ENCODE data around the gene CCDC28A.

Gene CCDC28A

DNA sequence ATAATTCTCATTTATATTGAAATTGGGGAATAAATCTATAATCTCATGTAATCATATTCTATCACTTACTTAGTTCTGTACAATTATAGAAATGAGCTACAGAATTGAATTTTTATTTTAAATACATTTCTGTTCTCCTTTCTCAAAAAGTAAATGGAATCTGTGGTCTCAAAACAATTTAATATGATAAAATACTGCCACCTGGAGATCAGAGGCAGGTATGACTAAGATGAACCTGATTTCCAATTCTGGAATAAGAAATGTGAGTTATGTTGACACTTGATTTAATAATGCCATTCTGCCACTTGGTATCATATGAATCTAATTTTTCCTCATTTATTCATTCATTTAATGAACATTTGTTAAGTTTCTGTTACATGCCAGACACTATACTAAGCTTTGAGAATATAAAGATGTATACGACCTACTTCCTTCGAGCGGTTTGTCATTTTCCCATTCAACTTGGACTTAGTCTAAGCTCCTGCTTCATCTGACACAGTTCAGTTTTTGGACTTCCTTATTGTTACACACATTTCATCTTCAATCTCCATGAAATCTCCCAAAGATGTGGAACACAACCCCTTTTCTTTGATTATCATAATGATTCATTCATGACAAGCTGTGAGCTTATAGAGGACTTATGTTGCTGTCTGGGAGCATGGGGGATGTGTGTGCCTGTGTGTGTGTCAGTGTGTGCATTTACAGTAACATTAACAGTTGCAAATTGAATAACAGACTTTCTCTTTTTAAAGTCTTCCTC lies 7.5 kb upstream of the CCDC28A start:
- H3K27ac ChIP-seq, result no peak overlapping the region
- no peak for DNase-seq
- no peaks in the 10 kb centered on the region for H3K9me3 ChIP-seq (ENCODE audit: severe bottlenecking)
- H3K36me3 ChIP-seq, result no peaks in the 10 kb centered on the region
- no peaks in the 10 kb centered on the region for H3K27me3 ChIP-seq (ENCODE audit: insufficient read depth, low read depth, severe bottlenecking)
- H3K4me3 ChIP-seq (ENCODE audit: low read depth, low read length), result no peak overlapping the region
- TF ChIP-seq, protein P1, sequence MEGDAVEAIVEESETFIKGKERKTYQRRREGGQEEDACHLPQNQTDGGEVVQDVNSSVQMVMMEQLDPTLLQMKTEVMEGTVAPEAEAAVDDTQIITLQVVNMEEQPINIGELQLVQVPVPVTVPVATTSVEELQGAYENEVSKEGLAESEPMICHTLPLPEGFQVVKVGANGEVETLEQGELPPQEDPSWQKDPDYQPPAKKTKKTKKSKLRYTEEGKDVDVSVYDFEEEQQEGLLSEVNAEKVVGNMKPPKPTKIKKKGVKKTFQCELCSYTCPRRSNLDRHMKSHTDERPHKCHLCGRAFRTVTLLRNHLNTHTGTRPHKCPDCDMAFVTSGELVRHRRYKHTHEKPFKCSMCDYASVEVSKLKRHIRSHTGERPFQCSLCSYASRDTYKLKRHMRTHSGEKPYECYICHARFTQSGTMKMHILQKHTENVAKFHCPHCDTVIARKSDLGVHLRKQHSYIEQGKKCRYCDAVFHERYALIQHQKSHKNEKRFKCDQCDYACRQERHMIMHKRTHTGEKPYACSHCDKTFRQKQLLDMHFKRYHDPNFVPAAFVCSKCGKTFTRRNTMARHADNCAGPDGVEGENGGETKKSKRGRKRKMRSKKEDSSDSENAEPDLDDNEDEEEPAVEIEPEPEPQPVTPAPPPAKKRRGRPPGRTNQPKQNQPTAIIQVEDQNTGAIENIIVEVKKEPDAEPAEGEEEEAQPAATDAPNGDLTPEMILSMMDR (IDR thresholded peaks at IDR 0.05; ENCODE audit: low read depth, low read length), result 0 out of 2 replicates have a peak, but pooled peaks have one; percentile 8

DNA sequence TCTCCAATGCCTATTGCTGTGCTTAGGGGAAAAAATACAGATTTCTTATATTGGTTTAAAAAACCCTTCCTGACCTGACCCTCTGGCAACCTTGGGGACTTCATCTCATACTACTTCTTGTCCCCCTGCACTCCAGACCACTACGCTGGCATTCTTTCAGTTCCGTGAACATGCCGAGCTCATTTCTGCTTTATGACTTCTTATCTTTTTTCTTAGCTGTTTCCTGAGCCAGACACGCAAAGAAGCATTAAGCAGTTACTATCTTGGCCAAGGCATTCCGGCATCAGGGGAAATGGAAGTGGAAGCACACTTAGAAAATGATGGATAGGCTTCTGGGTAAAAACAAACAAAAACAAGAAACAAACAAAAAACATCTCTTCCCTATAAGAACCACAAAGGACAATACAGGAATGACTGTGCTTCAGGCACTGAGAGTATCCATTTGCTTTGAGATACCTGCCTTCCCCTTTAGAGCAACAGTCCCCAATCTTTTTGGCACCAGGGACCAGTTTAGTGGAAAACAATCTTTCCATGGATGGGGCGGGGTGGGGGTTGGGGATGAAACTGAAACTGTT lies 4.4 kb upstream of the CCDC28A start:
- TF ChIP-seq, protein P1 (IDR thresholded peaks at IDR 0.05; ENCODE audit: low read depth, low read length), result no peak
- Histone ChIP-seq H3K27ac (no peak overlapping the region), H3K27me3 (ENCODE audit: insufficient read depth, low read depth, severe bottlenecking) (no peaks in the 10 kb centered on the region), H3K4me3 (ENCODE audit: low read depth, low read length) (no peak overlapping the region), H3K9me3 (ENCODE audit: severe bottlenecking) (no peaks in the 10 kb centered on the region), H3K36me3 (no peaks in the 10 kb centered on the region)
- no peak for DNase-seq

DNA sequence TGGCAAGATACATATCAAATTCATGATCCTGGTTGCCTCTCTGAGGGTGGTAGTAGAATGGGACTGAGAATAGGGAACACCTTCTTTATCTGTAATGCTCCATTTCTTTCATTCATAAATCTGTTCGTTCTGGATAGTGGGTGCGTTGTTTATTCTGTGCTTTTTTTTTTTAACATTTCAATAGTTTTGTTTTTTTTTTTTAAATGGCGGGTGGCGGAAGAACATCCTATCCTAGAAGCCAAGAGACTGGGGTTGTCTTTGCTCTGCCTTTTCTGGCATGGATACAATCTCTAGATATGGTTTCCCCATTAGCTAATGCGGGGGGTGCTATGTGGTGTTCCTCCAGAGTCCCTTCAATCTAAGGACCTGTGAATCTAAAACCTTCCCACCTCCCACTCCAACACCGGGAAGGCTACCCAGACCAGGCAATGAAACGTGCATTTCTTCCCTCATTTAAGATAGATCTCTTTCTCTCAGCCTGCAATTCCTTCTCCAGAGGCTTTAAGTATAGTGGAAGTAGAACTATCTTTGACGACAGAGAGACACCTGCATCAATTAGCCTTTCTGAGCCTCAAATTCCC lies 883 bp upstream of the CCDC28A start:
- H3K36me3 ChIP-seq, result no peaks in the 10 kb centered on the region
- TF ChIP-seq, protein P1 (IDR thresholded peaks at IDR 0.05; ENCODE audit: low read depth, low read length), result no peak
- DNase-seq, result no peak
- no peaks in the 10 kb centered on the region for H3K27me3 ChIP-seq (ENCODE audit: insufficient read depth, low read depth, severe bottlenecking)
- H3K9me3 ChIP-seq (ENCODE audit: severe bottlenecking), result no peaks in the 10 kb centered on the region
- peak overlapping the region; percentile 82 for H3K4me3 ChIP-seq (ENCODE audit: low read depth, low read length)
- peak overlapping the region; percentile 86 for H3K27ac ChIP-seq

DNA sequence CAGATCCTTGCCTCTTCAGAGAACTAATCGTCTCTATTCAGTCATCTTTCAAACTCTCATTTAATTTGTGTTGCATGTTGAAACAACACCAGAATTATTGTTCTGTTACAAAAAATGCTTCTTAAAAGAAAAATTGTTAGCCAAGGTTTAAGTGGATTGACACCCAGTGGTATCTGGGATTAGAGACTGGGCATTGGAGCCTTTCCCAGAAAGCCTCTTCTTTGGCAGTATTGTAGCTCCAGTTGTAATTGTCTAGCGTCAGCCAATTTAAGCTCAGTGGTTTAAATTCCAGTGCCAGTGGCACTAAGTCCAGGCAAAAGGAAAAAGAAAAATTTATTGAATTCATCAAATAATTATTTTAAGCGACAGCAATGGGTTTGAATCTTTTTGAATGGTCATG lies 801 bp downstream of the CCDC28A start:
- Histone ChIP-seq H3K27ac (no peak overlapping the region), H3K4me3 (ENCODE audit: low read depth, low read length) (peak overlapping the region; percentile 82), H3K36me3 (no peaks in the 10 kb centered on the region), H3K27me3 (ENCODE audit: insufficient read depth, low read depth, severe bottlenecking) (no peaks in the 10 kb centered on the region), H3K9me3 (ENCODE audit: severe bottlenecking) (no peaks in the 10 kb centered on the region)
- TF ChIP-seq, protein P1 (IDR thresholded peaks at IDR 0.05; ENCODE audit: low read depth, low read length), result no peak
- DNase-seq, result no peak

DNA sequence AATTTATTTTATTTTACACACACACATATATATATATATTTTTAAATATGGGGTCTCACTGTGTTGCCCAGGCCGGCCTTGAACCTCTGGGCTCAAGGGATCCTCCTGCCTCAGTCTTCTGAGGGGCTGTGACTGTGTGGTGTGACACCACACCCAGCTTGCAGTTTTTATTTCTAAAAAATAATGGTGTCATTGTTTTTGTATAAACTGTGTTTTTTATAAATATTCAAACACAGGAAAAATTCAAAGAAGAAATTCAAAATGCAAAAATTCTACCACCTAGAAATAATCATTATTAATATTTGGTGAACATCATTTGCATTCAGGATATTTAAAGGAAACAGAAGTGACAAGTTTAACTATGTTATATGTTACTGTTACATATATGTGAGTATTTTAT lies 3.1 kb downstream of the CCDC28A start:
- Histone ChIP-seq H3K27ac (no peak overlapping the region), H3K4me3 (ENCODE audit: low read depth, low read length) (no peak overlapping the region), H3K27me3 (ENCODE audit: insufficient read depth, low read depth, severe bottlenecking) (no peaks in the 10 kb centered on the region), H3K9me3 (ENCODE audit: severe bottlenecking) (no peaks in the 10 kb centered on the region), H3K36me3 (0 out of 2 replicates have a peak, but pooled peaks cover 4% of the 10 kb centered on the region)
- DNase-seq, result no peak
- TF ChIP-seq, protein P1 (IDR thresholded peaks at IDR 0.05; ENCODE audit: low read depth, low read length), result no peak
